Muscle layer of colon (tissue), 2 donors: ENCODE measurements around the gene ATAD3C.
"Not testable (repeated sequence)": the region's sequence is repeated elsewhere in the genome, so short reads cannot be mapped to it uniquely, and the experiment has no call there.

ENCODE experiments used
- H3K27ac ChIP-seq: one replicate; pipeline ENCODE4 v1.7.0; 2013; ENCODE audit warnings: low read depth, mild to moderate bottlenecking, low read length, moderate library complexity
- H3K27me3 ChIP-seq, 2 donors: one replicate each; pipeline ENCODE4 v1.7.0; 2013; ENCODE audit warnings: low read length in 2 of 2, mild to moderate bottlenecking in 2 of 2; ENCODE audit not compliant: insufficient read depth in 2 of 2, control insufficient read depth in 1 of 2
- H3K36me3 ChIP-seq: one replicate; pipeline ENCODE4 v1.7.0; 2013; ENCODE audit warnings: mild to moderate bottlenecking, low read length; ENCODE audit not compliant: insufficient read depth
- H3K4me1 ChIP-seq: one replicate; pipeline ENCODE4 v1.7.0; 2013; ENCODE audit warnings: mild to moderate bottlenecking, low read length; ENCODE audit not compliant: insufficient read depth
- H3K4me3 ChIP-seq, 2 donors: one replicate each; pipeline ENCODE4 v1.7.0; 2013; ENCODE audit warnings: low read length in 2 of 2, low read depth in 1 of 2, mild to moderate bottlenecking in 1 of 2, moderate library complexity in 1 of 2
- H3K9ac ChIP-seq: one replicate; pipeline ENCODE4 v1.7.0; 2013; ENCODE audit warnings: low read length
- H3K9me3 ChIP-seq: one replicate; pipeline ENCODE4 v1.7.0; 2013; ENCODE audit warnings: mild to moderate bottlenecking, low read length
- donor health status: abdominal sarcoma.
- donor health status: Adenocarcinoma of cecum.

The ATAD3C gene

GRCh38 chr1:1485755-1486317 lies 36.3 kb downstream of the ATAD3C start:
- peaks cover 25% of the 10 kb centered on the region for H3K36me3 ChIP-seq
- H3K9ac ChIP-seq, H3K4me3 ChIP-seq, H3K27me3 ChIP-seq, H3K27ac ChIP-seq, H3K4me1 ChIP-seq, H3K9me3 ChIP-seq: not testable (repeated sequence)

GRCh38 chr1:1487701-1488100 lies 38.2 kb downstream of the ATAD3C start:
- Histone ChIP-seq H3K4me1 (no peaks in the 10 kb centered on the region), H3K9me3 (no peaks in the 10 kb centered on the region), H3K36me3 (peaks cover 33% of the 10 kb centered on the region), H3K9ac (no peak overlapping the region), H3K27me3 (no peaks in the 10 kb centered on the region), H3K4me3 (no peak overlapping the region), H3K27ac (no peak overlapping the region)

- H3K4me3 ChIP-seq, result no peak overlapping the region
- H3K36me3 ChIP-seq, result peaks cover 28% of the 10 kb centered on the region
- H3K9me3 ChIP-seq, result no peaks in the 10 kb centered on the region
- no peak overlapping the region for H3K27ac ChIP-seq
- H3K27me3 ChIP-seq, result no peaks in the 10 kb centered on the region
- no peaks in the 10 kb centered on the region for H3K4me1 ChIP-seq
- H3K9ac ChIP-seq, result no peak overlapping the region
Observed at GRCh38 chr1:1489231-1489630, 39.7 kb downstream of the ATAD3C start.

GRCh38 chr1:1489861-1490260 lies 40.4 kb downstream of the ATAD3C start:
- H3K27me3 ChIP-seq, result no peaks in the 10 kb centered on the region
- H3K4me3 ChIP-seq, result no peak overlapping the region
- no peak overlapping the region for H3K27ac ChIP-seq
- H3K9ac ChIP-seq, result no peak overlapping the region
- H3K4me1 ChIP-seq, result no peaks in the 10 kb centered on the region
- no peaks in the 10 kb centered on the region for H3K9me3 ChIP-seq
- H3K36me3 ChIP-seq, result peaks cover 28% of the 10 kb centered on the region

- H3K4me1 ChIP-seq, result no peaks in the 10 kb centered on the region
- peaks cover 28% of the 10 kb centered on the region for H3K36me3 ChIP-seq
- no peaks in the 10 kb centered on the region for H3K27me3 ChIP-seq
- H3K9ac ChIP-seq, result no peak overlapping the region
- no peak overlapping the region for H3K27ac ChIP-seq
- H3K4me3 ChIP-seq, result no peak overlapping the region
- H3K9me3 ChIP-seq, result no peaks in the 10 kb centered on the region
Observed at GRCh38 chr1:1490633-1491230, 41.2 kb downstream of the ATAD3C start.

GRCh38 chr1:1491601-1492000 lies 42.1 kb downstream of the ATAD3C start:
- Histone ChIP-seq H3K27me3 (no peaks in the 10 kb centered on the region), H3K9ac (no peak overlapping the region), H3K4me1 (no peaks in the 10 kb centered on the region), H3K9me3 (no peaks in the 10 kb centered on the region), H3K36me3 (peaks cover 28% of the 10 kb centered on the region), H3K4me3 (no peak overlapping the region), H3K27ac (no peak overlapping the region)

GRCh38 chr1:1494311-1494710 lies 44.8 kb downstream of the ATAD3C start:
- H3K27me3 ChIP-seq, H3K9me3 ChIP-seq: not testable (repeated sequence)

GRCh38 chr1:1495461-1495975 lies 46.0 kb downstream of the ATAD3C start:
- not testable (repeated sequence) for H3K4me1 ChIP-seq, H3K9me3 ChIP-seq, H3K4me3 ChIP-seq, H3K9ac ChIP-seq, H3K27ac ChIP-seq, H3K27me3 ChIP-seq
- H3K36me3 ChIP-seq, result peaks cover 13% of the 10 kb centered on the region

More at GRCh38 chr1:1494311-1494710, 44.8 kb downstream of the ATAD3C start:
- H3K4me1 ChIP-seq, H3K9ac ChIP-seq, H3K27ac ChIP-seq, H3K4me3 ChIP-seq: not testable (repeated sequence)
- H3K36me3 ChIP-seq, result peaks cover 17% of the 10 kb centered on the region

- H3K9me3 ChIP-seq, H3K4me3 ChIP-seq, H3K27me3 ChIP-seq, H3K4me1 ChIP-seq, H3K27ac ChIP-seq, H3K36me3 ChIP-seq, H3K9ac ChIP-seq: not testable (repeated sequence)
Observed at GRCh38 chr1:1504777-1505365, 55.4 kb downstream of the ATAD3C start.

- H3K36me3 ChIP-seq, H3K27ac ChIP-seq, H3K4me3 ChIP-seq, H3K9me3 ChIP-seq, H3K4me1 ChIP-seq, H3K9ac ChIP-seq, H3K27me3 ChIP-seq: not testable (repeated sequence)
Observed at GRCh38 chr1:1505366-1505798, 55.9 kb downstream of the ATAD3C start.

- H3K27ac ChIP-seq, H3K4me1 ChIP-seq, H3K4me3 ChIP-seq, H3K9me3 ChIP-seq, H3K9ac ChIP-seq, H3K27me3 ChIP-seq, H3K36me3 ChIP-seq: not testable (repeated sequence)
Observed at GRCh38 chr1:1505801-1506200, 56.3 kb downstream of the ATAD3C start.

GRCh38 chr1:1507305-1507704 lies 57.8 kb downstream of the ATAD3C start:
- Histone ChIP-seq H3K9ac (no peak overlapping the region), H3K9me3 (no peaks in the 10 kb centered on the region), H3K36me3 (no peaks in the 10 kb centered on the region), H3K27me3 (no peaks in the 10 kb centered on the region), H3K4me1 (peaks cover 7% of the 10 kb centered on the region), H3K4me3 (no peak overlapping the region), H3K27ac (no peak overlapping the region)
